ENCODE data around the gene PTPRF.
A peak's percentile ranks its signal among the peaks of the same experiment; 100 is the strongest.

Gene PTPRF

DNA sequence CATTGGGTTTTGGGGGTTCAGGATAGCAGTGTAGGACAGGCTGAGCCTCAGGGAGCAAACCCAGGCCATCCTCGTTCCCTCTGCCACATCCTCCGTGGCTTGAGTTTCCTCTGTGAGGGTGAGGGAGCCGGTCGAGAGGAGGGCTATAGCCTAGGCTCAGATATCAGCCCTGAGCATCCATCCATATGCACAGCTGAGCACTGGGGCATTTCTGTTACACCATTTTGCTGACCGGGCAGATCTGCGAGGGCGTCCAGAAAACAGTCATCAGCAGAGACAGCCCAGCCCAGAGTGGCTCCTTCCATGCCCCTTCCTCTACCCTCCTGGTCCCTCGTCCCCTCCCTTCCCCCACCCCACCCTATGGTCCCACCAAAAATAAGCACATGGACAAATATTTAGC lies 53.5 kb downstream of the PTPRF start:
- TF ChIP-seq, protein P1, sequence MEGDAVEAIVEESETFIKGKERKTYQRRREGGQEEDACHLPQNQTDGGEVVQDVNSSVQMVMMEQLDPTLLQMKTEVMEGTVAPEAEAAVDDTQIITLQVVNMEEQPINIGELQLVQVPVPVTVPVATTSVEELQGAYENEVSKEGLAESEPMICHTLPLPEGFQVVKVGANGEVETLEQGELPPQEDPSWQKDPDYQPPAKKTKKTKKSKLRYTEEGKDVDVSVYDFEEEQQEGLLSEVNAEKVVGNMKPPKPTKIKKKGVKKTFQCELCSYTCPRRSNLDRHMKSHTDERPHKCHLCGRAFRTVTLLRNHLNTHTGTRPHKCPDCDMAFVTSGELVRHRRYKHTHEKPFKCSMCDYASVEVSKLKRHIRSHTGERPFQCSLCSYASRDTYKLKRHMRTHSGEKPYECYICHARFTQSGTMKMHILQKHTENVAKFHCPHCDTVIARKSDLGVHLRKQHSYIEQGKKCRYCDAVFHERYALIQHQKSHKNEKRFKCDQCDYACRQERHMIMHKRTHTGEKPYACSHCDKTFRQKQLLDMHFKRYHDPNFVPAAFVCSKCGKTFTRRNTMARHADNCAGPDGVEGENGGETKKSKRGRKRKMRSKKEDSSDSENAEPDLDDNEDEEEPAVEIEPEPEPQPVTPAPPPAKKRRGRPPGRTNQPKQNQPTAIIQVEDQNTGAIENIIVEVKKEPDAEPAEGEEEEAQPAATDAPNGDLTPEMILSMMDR (IDR thresholded peaks at IDR 0.05; ENCODE audit: low read depth, low read length), result no peak
- H3K4me3 ChIP-seq (replicated peaks in 1 of 2; ENCODE audit: low read depth in 2 of 2, low read length in 2 of 2), result no peak overlapping the region
- no peak for DNase-seq (ENCODE audit: low read depth in 2 of 2)

DNA sequence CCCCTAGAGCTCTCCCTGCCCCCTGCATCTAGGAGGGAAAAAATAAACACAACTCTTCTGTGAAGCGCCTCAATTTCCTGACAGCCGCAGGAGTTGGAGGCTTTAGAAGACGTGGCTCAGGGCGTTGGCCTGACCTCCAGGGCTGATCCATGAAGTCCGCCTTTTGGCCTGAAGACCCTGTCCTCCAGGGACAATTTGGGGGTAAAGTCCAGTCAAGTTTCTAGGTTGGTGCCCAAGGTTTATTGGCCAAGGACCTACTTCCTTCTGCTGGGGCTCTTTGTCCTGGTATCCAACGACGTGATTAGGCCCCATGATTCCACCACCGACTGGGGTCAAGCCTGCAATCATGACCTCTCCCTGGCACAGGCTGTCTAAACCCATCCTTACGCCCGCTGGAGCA lies 54.9 kb downstream of the PTPRF start:
- TF ChIP-seq, protein P1 (IDR thresholded peaks at IDR 0.05; ENCODE audit: low read depth, low read length), result no peak
- no peak overlapping the region for H3K4me3 ChIP-seq (replicated peaks in 1 of 2; ENCODE audit: low read depth in 2 of 2, low read length in 2 of 2)
- DNase-seq (ENCODE audit: low read depth in 2 of 2), result no peak

DNA sequence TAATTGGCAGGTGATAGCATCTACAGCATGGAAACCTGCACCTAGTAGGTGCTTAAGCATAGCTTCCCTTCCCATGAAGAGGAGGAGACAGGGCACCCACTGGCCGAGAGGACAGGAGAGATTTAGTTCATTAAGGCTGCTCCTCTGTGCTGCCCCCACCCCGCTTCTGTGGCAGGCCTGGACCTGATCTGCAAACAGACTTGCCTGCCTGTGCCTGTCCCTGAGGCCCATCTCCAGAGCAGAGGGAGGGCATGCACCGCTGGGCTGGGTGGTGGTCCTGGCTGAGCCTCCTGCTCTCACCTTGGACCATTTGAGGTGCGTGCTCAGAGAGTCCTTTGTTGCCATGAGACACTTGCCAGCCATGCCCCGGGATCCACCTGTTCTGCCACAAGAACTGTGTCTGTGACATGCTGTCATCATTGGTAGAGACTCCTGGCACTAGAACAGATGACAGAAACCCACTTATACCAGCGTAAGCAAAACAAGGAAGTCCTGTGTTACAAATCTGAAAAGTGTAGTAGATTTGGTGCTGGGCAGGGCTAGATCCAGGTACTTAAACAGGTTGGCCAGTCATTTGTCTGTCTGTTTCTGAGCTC lies 55.6 kb downstream of the PTPRF start:
- H3K4me3 ChIP-seq (replicated peaks in 1 of 2; ENCODE audit: low read depth in 2 of 2, low read length in 2 of 2), result no peak overlapping the region
- TF ChIP-seq, protein P1 (IDR thresholded peaks at IDR 0.05; ENCODE audit: low read depth, low read length), result no peak
- DNase-seq (ENCODE audit: low read depth in 2 of 2), result no peak

DNA sequence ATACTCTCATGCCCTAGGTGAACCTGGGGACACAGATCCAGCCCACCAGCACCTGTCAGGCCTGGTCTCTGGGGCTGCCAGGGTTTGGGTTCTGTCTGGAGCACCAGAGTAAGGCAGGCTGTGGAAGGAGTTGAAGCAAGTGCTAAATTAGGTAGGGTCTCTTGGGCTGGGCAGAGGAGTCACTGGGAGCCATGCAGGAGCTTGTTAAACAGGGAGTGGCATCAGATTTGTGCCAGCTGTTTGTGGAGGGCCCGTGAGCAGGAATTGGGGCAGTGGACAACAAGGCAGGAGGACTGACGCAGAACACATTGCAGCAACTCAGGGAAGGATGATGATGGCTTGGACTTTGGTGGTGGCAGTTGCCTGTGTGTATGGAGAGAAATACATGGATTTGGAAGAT lies 56.3 kb downstream of the PTPRF start:
- no peak for DNase-seq (ENCODE audit: low read depth in 2 of 2)
- TF ChIP-seq, protein P1 (IDR thresholded peaks at IDR 0.05; ENCODE audit: low read depth, low read length), result no peak
- H3K4me3 ChIP-seq (replicated peaks in 1 of 2; ENCODE audit: low read depth in 2 of 2, low read length in 2 of 2), result no peak overlapping the region

DNA sequence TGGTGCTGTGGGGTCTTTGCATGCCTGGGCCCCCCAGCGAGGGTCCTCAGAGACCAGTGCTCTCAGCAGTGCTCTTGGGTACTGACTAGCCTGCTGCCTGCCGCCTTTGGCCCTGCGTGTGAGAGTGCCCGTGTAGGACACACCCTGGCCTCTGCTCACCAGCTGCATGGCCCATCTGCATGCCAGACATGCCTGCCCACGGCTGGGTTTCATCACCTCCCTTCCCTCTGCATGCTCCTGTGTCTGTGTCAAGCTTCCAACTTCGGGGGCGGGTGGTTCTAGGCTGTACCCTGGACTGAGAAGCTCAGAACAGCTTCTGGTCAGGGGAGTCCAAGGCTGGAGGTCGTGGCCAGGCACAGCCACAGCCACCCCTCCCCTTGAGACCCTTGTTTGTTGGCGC lies 56.9 kb downstream of the PTPRF start:
- TF ChIP-seq, protein P1 (IDR thresholded peaks at IDR 0.05; ENCODE audit: low read depth, low read length), result no peak
- H3K4me3 ChIP-seq (replicated peaks in 1 of 2; ENCODE audit: low read depth in 2 of 2, low read length in 2 of 2), result no peak overlapping the region
- DNase-seq (ENCODE audit: low read depth in 2 of 2), result peak; percentile 11 to 37

DNA sequence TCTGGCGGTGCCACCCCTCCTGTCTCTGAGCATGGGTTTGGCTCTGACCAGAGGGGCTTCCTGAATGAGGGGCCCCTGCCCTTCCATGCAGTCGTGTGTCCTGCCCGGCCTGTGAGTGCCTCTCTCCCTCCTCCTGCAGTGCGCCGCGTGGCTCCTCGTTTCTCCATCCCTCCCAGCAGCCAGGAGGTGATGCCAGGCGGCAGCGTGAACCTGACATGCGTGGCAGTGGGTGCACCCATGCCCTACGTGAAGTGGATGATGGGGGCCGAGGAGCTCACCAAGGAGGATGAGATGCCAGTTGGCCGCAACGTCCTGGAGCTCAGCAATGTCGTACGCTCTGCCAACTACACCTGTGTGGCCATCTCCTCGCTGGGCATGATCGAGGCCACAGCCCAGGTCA lies 57.9 kb downstream of the PTPRF start:
- no peak overlapping the region for H3K4me3 ChIP-seq (replicated peaks in 1 of 2; ENCODE audit: low read depth in 2 of 2, low read length in 2 of 2)
- DNase-seq (ENCODE audit: low read depth in 2 of 2), result no peak
- TF ChIP-seq, protein P1 (IDR thresholded peaks at IDR 0.05; ENCODE audit: low read depth, low read length), result no peak

DNA sequence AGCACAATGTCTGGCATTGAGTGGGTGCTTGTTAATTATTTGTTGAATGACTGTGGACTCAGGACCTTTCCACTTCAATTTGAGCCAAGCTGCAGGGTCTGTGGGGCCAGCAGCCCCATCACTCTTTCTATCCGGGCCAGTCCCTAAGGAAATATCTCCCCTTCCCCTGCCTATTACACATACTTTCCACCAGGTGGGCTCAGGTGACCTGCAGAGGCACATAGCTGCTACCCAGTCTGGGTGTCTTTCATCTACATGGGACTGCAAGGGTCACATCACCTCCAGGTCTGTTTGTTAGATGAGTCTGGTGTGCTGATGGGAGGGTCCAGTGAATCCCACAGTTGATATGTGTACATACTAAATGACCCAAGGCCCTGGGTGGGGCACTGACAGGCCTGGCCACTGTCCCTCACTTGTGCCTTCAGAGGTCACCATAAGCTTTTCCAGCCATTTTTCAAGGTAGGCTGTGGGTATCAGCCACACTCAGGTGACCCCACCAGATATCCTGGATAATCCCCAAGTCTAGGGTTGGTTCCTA lies 59.8 kb downstream of the PTPRF start:
- TF ChIP-seq, protein P1 (IDR thresholded peaks at IDR 0.05; ENCODE audit: low read depth, low read length), result no peak
- no peak for DNase-seq (ENCODE audit: low read depth in 2 of 2)
- H3K4me3 ChIP-seq (replicated peaks in 1 of 2; ENCODE audit: low read depth in 2 of 2, low read length in 2 of 2), result no peak overlapping the region

Measured in cardiac fibroblast (primary cell).